ENCODE measurements around the gene ANGPTL2. TPM values are rescaled to one million over a fixed set of nuclear protein-coding genes. Genes with fewer than 3 reads are reported as not detected.

Gene ANGPTL2
- total RNA-seq, 1 donor from 2014 or later: 1.1 TPM

GRCh38 chr9:127084076-127085039 is 38.1 kb downstream of the ANGPTL2 start:
- TF ChIP-seq CTCF (conservative IDR thresholded peaks at IDR 0.05; ENCODE audit: low read depth, low read length): no peak
- no peak for DNase-seq (ENCODE audit: low read depth)
- no peak overlapping the region for H3K4me3 ChIP-seq (ENCODE audit: low read depth, low read length)

GRCh38 chr9:127083138-127083980 is 39.1 kb downstream of the ANGPTL2 start:
- DNase-seq (ENCODE audit: low read depth): no peak
- TF ChIP-seq CTCF (conservative IDR thresholded peaks at IDR 0.05; ENCODE audit: low read depth, low read length): no peak
- H3K4me3 ChIP-seq (ENCODE audit: low read depth, low read length): no peak overlapping the region

- no peak for DNase-seq (ENCODE audit: low read depth)
- H3K4me3 ChIP-seq (ENCODE audit: low read depth, low read length): no peak overlapping the region
- TF ChIP-seq CTCF (conservative IDR thresholded peaks at IDR 0.05; ENCODE audit: low read depth, low read length): no peak
Measured at GRCh38 chr9:127081250-127082185, 40.9 kb downstream of the ANGPTL2 start.

- H3K4me3 ChIP-seq (ENCODE audit: low read depth, low read length): no peak overlapping the region
- DNase-seq (ENCODE audit: low read depth): no peak
- TF ChIP-seq CTCF (conservative IDR thresholded peaks at IDR 0.05; ENCODE audit: low read depth, low read length): no peak
Measured at GRCh38 chr9:127079446-127080140, 42.8 kb downstream of the ANGPTL2 start.

GRCh38 chr9:127078988-127079387 is 43.4 kb downstream of the ANGPTL2 start:
- no peak for TF ChIP-seq CTCF (conservative IDR thresholded peaks at IDR 0.05; ENCODE audit: low read depth, low read length)
- DNase-seq (ENCODE audit: low read depth): no peak
- no peak overlapping the region for H3K4me3 ChIP-seq (ENCODE audit: low read depth, low read length)

GRCh38 chr9:127078336-127078735 is 44.1 kb downstream of the ANGPTL2 start:
- DNase-seq (ENCODE audit: low read depth): no peak
- no peak overlapping the region for H3K4me3 ChIP-seq (ENCODE audit: low read depth, low read length)
- TF ChIP-seq CTCF (conservative IDR thresholded peaks at IDR 0.05; ENCODE audit: low read depth, low read length): no peak

Data from epithelial cell of proximal tubule (primary cell).